Measurements from ENCODE around the gene PLEKHA6. TPM values are rescaled to one million over a fixed set of nuclear protein-coding genes. Genes with fewer than 3 reads are reported as not detected.

The PLEKHA6 gene
- total and polyA plus RNA-seq, 2 of the 4 experiments (the other 2 are of a cell fraction): 8.2 to 19.9 TPM

DNA sequence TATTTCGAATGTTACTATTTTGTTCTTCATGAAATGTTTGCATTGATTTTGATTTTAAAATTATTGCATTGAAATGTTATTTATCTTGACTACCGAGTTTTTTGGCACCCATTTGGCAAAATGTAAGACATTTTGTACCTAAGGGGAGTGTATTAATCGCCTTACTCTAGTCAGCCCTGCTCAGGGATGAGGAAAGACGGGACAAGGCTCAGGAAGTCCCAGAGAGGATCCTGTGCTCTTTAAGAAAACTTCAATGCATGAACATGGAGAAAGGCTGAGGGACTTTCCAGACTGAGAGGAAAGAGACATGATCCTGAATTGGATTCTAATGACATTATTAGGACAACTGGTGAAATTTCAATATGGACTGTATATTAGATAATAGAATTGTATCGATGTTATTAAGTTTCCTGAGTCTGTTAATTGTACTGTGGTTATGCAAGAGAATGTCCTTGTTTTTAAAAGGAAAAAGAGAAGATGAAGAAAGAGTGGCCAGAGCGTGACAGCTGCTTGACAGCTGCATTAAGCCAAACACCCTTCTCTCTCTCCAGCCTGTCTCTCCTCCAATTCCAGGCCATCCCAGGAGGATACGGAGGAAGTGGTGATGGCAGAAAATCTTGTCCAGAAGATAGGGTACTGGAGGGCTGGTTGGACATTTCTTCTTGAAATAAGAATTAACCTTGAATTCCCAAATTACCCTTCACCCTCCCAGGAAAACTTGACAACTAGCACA, 66.0 kb downstream of the PLEKHA6 start:
- no peaks in the 10 kb centered on the region for H4K20me1 ChIP-seq (ENCODE audit: insufficient read depth, low read length)
- peak overlapping the region; percentile 81 for H4K5ac ChIP-seq (ENCODE audit: low read depth, low read length)
- no peaks in the 10 kb centered on the region for H3K27me3 ChIP-seq (ENCODE audit: control insufficient read depth, insufficient read depth, low read length)
- peak overlapping the region; percentile 96 for H2AK5ac ChIP-seq (ENCODE audit: low read depth, low read length)
- no TSS peak for BruUV-seq (replicated peaks)
- ChIA-PET POLR2A (ENCODE audit: unreplicated experiment) (no interaction called here), CTCF (interaction anchor here (1.0 kb wide), 1 partner anchor 30 kb away, joined by 3 read pairs; no protein-coding TSS in a partner anchor)
- H2BK20ac ChIP-seq (ENCODE audit: low read depth, low read length): peak overlapping the region; percentile 97
- H3K9me3 ChIP-seq (ENCODE audit: control insufficient read depth, insufficient read depth, low read length): no peaks in the 10 kb centered on the region
- peak overlapping the region; percentile 66 for H3K27ac ChIP-seq (ENCODE audit: insufficient read depth, low read length)
- in situ Hi-C loops (cut with MboI; ENCODE audit: low sequenced_read_pairs): no loop called here
- no peak overlapping the region for H3K4me3 ChIP-seq (ENCODE audit: insufficient read depth, low read depth, low read length)
- peak overlapping the region; percentile 96 for H4K91ac ChIP-seq (ENCODE audit: insufficient read depth, low read depth, low read length)
- H3K36me3 ChIP-seq (ENCODE audit: control insufficient read depth, insufficient read depth, low read length): no peaks in the 10 kb centered on the region
- H3K18ac ChIP-seq (ENCODE audit: low read depth, low read length): peak overlapping the region; percentile 88
- H3K14ac ChIP-seq (replicated peaks; ENCODE audit: low read depth, low read length): peak overlapping the region; percentile 86
- H2AK9ac ChIP-seq (replicated peaks; ENCODE audit: low read depth, low read length, poor library complexity): peak overlapping the region; percentile 42
- H3K9ac ChIP-seq (ENCODE audit: low read depth, low read length): no peak overlapping the region
- H3K23ac ChIP-seq (ENCODE audit: low read depth, low read length): peak overlapping the region; percentile 78; the same call in 1 of the 2 replicates
- peak overlapping the region; percentile 69 for H3K4me2 ChIP-seq (ENCODE audit: low read depth, low read length)
- peaks cover 25% of the 10 kb centered on the region for H3K9me1 ChIP-seq (ENCODE audit: insufficient read depth, low read length)
- peak; percentile 26; the same call in 1 of the 2 replicates for TF ChIP-seq CEBPB (IDR thresholded peaks at IDR 0.05; ENCODE audit: low read depth, low read length)
- TF ChIP-seq MAFK (IDR thresholded peaks at IDR 0.05; ENCODE audit: low read depth, low read length): no peak
- TF ChIP-seq BHLHE40 (IDR thresholded peaks at IDR 0.05; ENCODE audit: low read depth, low read length): no peak
- TF ChIP-seq, protein P1, sequence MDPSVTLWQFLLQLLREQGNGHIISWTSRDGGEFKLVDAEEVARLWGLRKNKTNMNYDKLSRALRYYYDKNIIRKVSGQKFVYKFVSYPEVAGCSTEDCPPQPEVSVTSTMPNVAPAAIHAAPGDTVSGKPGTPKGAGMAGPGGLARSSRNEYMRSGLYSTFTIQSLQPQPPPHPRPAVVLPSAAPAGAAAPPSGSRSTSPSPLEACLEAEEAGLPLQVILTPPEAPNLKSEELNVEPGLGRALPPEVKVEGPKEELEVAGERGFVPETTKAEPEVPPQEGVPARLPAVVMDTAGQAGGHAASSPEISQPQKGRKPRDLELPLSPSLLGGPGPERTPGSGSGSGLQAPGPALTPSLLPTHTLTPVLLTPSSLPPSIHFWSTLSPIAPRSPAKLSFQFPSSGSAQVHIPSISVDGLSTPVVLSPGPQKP (IDR thresholded peaks at IDR 0.05; ENCODE audit: borderline replicate concordance, low read depth, low read length): no peak
- no peak for TF ChIP-seq RAD21 (IDR thresholded peaks at IDR 0.05; ENCODE audit: low read length)
- H3K4ac ChIP-seq (ENCODE audit: low read depth, low read length): peak overlapping the region; percentile 98
- WGBS, 2 experiments (ENCODE audit: extremely low coverage in 2 of 2, insufficient read length in 1 of 2): 75% methylated on average over 1 of the region's 7 CpGs; no CpG with 5 or more reads in 1 of the 2 experiments
- ATAC-seq (ENCODE audit: low read depth) (no peak), DNase-seq (peak; percentile 43)
- intact Hi-C loops (cut with micrococcal nuclease): loop anchor here (10.0 kb wide), 1 partner anchor 61 kb away; the partner anchor contains the start of gene PLEKHA6
- peaks cover 33% of the 10 kb centered on the region for H3K4me1 ChIP-seq (ENCODE audit: control insufficient read depth, insufficient read depth, low read length)
- peak overlapping the region; percentile 9 to 93 for H4K8ac ChIP-seq (ENCODE audit: low read depth in 2 of 2, low read length in 2 of 2)
- peaks cover 0 to 7% of the 10 kb centered on the region in 2 experiments; a peak in 2 of 4 replicates for H3K79me1 ChIP-seq (ENCODE audit: low read depth in 1 of 2, low read length in 2 of 2)
- no peak overlapping the region for H2AFZ ChIP-seq (replicated peaks; ENCODE audit: low read length, poor library complexity)
- dilution Hi-C loops (cut with HindIII; ENCODE audit: low sequenced_read_pairs, unreplicated experiment): no loop called here
- H2BK5ac ChIP-seq (ENCODE audit: low read depth, low read length, poor library complexity, severe bottlenecking): peak overlapping the region; percentile 88
- H3K56ac ChIP-seq (ENCODE audit: extremely low read depth, insufficient read depth, low read length): peak overlapping the region; percentile 69
- H2BK15ac ChIP-seq (ENCODE audit: low read depth, low read length): peak overlapping the region; percentile 85; the same call in 2 of the 3 replicates
- peak overlapping the region; percentile 96 for H2BK120ac ChIP-seq (ENCODE audit: low read depth, low read length)

Data from IMR-90 (cell line).